GM19025 (cell line): ENCODE data around the gene MZF1.

Experiments used
- ATAC-seq: cut with Tn5 transposase; IDR thresholded peaks from one replicate; pipeline ENCODE4 v1.9.1; 2021; ENCODE audit warnings: mild to moderate bottlenecking, low read depth, moderate library complexity; ENCODE audit not compliant: unreplicated experiment

Gene MZF1

DNA sequence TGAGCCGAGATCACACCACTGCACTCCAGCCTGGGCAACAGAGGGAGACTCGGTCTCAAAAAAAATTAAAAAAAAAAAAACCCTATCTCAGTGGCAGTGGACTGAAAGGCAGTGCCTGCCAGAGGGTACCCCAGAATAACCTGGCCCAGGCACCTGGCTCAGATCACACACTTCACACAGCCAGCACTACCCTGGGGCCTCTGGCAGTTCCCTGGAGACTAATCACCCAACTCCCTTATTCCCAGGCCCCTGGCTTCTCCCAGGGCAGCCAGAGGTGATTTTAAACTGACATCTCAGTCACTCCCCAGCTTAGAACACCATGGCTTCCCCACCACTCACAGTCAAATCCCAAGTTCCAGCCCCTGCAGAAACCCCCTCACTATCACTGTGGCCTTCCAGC, 57.9 kb downstream of the MZF1 start:
- ATAC-seq = no peak

DNA sequence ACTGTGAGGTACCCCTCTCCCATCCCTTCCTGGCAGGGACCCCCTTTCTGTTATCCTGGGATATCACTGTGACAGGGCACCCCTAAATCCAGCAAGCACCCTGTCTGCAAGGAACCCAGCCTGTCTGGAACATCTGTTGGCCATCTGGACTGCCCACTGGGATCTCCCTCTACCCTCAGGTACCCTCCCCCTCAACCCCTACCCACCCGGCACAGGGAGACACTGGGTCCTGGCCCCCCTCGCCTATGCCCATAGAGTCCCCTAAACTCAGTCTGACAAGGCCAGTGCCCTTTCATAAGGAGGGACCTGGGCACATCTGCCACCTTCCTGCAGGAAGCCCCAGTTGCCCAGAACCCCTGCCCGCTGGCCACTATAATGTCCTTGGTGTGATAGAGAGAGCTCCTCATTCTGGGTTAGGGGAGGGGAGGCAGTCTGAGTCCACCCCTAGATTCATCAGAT, 58.5 kb downstream of the MZF1 start:
- no peak for ATAC-seq

DNA sequence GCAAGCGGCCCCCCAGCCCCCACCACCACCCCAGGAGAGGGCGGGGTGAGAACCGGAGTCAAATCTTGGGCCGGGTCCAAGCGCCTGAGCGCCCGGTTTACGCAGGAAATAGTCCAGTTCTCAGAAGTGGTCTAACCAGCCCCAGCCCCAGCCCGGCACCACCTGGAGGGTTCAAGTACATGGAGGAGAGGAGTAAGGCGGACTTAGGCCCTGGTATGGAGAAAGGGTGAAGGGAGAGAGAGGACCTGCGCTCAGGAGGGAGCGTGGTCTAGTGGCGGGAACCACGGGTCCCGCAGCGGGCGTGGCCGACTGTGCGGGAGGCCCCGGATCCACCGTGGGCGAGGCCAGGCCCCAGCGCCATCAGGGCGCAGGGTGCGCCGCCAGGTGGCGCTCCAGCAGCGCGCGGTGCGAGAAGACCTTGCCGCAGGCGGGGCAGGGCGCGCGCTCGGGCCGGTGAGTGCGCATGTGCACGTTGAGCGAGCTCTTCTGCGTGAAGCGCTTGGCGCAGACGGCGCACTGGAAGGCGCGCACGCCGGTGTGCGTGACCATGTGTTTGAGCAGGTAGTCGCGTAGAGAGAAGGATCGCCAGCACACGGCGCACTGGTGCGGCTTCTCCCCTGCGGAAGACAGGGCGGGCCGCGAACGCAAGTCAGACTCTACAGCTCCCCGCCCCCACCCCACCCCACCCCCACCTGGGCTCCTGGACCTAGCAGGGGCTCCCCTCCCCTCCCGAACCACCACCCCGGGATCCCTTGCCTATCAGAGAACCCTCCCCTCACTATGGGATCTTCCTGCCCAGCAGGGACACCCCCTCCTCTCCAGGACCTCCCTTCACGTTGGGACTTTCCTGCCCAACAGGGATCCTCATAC, 59.2 kb downstream of the MZF1 start:
- peak; percentile 79 for ATAC-seq

DNA sequence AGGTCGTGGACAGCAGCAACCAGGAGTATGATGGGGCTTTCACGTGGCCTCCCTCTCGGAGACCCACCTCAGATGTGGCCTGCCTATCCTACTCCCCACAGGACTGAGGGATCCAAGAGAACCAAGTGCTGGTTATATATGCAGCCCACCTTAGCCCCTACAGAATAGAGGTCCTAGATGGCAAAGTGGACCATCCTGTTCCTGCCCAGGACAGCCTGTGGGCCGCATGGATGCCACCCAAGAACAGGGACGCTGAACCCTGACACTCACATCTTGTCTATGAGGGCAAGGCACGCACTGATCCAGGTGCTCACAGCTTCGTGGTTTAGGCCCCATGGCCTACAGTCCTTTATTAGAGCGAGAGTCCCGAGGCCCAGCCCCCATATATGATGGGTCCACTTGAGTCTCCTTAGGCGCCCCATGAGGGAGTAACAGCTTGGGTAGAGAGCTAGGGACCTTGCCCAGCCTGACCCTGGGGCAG, 59.9 kb downstream of the MZF1 start:
- no peak for ATAC-seq
